ENCODE measurements around the gene CIAO2A.
A peak's percentile ranks its signal among the peaks of the same experiment; 100 is the strongest.
"Not testable (repeated sequence)": the region's sequence is repeated elsewhere in the genome, so short reads cannot be mapped to it uniquely, and the experiment has no call there.

Gene CIAO2A

DNA sequence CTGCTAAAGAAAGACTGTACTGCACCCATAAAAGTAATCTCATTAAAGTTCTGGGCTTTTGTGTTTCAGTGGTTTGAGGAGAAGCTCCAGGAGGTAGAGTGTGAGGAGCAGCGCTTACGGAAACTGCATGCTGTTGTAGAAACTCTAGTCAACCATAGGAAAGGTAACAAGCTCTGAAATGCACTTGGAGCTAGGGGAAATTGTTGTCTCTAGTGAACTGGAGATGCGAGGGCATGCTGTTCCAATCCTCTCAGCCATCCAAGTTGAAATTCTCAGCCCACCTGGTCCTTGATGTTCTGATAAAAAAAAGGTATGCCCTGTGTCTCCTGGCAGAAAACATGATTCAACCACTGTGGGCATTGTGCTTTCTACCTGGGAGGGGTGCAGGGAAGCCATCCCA is 36.5 kb upstream of the CIAO2A start:
- Histone ChIP-seq H3K9me3 (ENCODE audit: control insufficient read depth, low read length) (no peaks in the 10 kb centered on the region), H3K4me3 (ENCODE audit: low read length) (no peak overlapping the region), H3K9ac (ENCODE audit: low read length) (no peak overlapping the region), H3K36me3 (ENCODE audit: control insufficient read depth, insufficient read depth, low read length, severe bottlenecking) (peaks cover 90% of the 10 kb centered on the region), H3K27me3 (replicated peaks; ENCODE audit: control insufficient read depth, insufficient read depth, low read length) (no peaks in the 10 kb centered on the region), H3K4me1 (ENCODE audit: control insufficient read depth, insufficient read depth, low read length) (peaks cover 11% of the 10 kb centered on the region)
- no peak for DNase-seq (ENCODE audit: low read depth)

DNA sequence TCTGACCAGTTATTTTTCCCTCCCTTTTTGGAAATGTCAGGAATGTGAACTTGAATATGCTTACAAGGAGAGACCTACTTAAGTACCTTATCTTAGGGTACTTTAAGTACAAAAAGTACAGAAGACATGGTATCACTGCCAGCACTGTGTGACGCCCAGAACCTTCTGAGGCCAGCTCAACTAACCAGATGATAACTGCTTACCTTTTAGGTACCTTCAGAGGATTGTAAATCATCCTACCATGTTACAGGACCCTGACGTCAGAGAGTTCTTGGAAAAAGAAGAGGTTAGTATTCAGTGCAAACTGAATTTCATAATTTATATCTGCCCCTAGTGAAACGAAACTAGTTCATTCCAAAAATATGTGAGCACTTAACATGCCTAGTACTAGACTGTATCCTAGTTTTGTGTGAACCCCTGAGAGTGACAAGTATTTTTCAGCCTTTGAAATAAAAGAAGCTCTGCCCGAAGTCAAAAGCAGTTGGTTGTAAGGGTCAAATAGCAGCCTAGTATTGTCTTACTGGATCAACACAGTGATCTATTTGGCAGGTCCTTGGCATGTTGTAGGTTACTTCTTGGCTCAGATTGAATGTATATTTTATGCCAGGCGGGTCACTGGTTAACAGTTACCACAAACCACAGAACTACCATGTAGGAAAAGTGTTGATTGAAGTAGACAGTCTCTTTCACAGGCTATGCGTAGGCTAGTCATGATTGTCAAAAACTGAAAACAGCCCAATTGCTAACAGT is 34.1 kb upstream of the CIAO2A start:
- H3K9ac ChIP-seq (ENCODE audit: low read length): no peak overlapping the region
- no peak for DNase-seq (ENCODE audit: low read depth)
- peaks cover 94% of the 10 kb centered on the region for H3K36me3 ChIP-seq (ENCODE audit: control insufficient read depth, insufficient read depth, low read length, severe bottlenecking)
- H3K27me3 ChIP-seq (replicated peaks; ENCODE audit: control insufficient read depth, insufficient read depth, low read length): no peaks in the 10 kb centered on the region
- H3K4me3 ChIP-seq (ENCODE audit: low read length): no peak overlapping the region
- no peaks in the 10 kb centered on the region for H3K9me3 ChIP-seq (ENCODE audit: control insufficient read depth, low read length)
- H3K4me1 ChIP-seq (ENCODE audit: control insufficient read depth, insufficient read depth, low read length): peaks cover 4% of the 10 kb centered on the region

DNA sequence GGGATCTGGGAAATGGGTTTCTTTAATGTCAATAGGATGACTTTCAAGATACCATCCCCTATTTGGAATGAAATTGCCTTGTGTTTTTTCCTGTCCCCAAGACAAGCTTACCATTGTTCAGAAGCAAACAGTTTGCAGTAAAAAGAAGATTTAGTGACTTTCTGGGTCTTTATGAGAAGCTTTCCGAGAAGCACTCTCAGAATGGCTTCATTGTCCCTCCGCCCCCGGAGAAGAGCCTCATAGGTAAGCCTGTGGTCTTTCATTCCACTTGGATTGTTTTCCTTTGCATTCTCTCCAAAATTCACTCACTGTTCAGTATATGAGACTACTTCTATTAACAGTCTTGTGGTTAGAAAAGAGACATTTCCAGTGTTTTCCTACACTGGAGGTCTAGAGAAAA is 32.3 kb upstream of the CIAO2A start:
- peaks cover 94% of the 10 kb centered on the region for H3K36me3 ChIP-seq (ENCODE audit: control insufficient read depth, insufficient read depth, low read length, severe bottlenecking)
- H3K4me1 ChIP-seq (ENCODE audit: control insufficient read depth, insufficient read depth, low read length): peaks cover 4% of the 10 kb centered on the region
- no peak overlapping the region for H3K9ac ChIP-seq (ENCODE audit: low read length)
- H3K27me3 ChIP-seq (replicated peaks; ENCODE audit: control insufficient read depth, insufficient read depth, low read length): no peaks in the 10 kb centered on the region
- no peak for DNase-seq (ENCODE audit: low read depth)
- H3K4me3 ChIP-seq (ENCODE audit: low read length): no peak overlapping the region
- no peaks in the 10 kb centered on the region for H3K9me3 ChIP-seq (ENCODE audit: control insufficient read depth, low read length)

DNA sequence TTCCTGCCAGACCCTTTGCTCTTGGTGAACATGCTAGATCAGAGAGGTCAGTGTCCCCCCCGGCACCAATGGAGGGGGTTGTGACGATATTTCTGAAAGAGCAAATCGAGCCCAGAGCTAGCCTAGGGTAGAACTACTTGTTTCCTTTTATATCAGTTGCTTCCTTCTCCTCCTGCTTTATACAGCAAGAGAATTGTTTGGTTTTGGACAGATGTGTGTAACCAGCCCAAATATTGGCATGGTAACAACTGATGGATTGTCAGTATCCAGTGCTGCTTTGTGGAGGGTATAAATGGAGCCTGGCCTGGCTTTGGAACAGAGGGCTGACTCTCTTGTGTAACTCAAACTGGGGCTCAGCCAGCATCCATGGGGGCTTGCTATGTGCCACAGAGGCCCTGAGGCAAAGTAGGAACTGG is 29.3 kb upstream of the CIAO2A start:
- Histone ChIP-seq H3K36me3 (ENCODE audit: control insufficient read depth, insufficient read depth, low read length, severe bottlenecking) (peaks cover 93% of the 10 kb centered on the region), H3K9ac (ENCODE audit: low read length) (no peak overlapping the region)

DNA sequence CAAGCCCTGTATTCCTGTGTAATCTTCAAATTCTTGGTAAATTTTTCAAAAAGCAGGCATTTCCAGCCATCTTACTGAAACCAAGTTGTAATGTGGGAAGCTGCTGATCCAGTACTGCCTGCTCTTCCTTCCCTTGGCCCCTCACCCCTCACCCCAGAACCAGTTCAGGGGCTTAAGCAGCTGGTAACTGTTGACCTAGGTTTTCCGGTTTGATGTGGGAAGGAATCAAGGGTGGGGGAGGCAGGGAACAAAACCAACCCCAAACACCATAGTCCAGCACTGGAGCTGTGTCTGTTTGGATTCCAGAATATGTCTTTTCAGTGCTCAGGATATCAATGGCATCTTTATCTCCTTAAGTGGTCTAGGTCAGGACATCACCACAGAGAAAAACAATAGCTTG is 28.8 kb upstream of the CIAO2A start:
- DNase-seq (ENCODE audit: low read depth): no peak
- H3K9me3 ChIP-seq (ENCODE audit: control insufficient read depth, low read length): no peaks in the 10 kb centered on the region
- H3K9ac ChIP-seq (ENCODE audit: low read length): no peak overlapping the region
- H3K27me3 ChIP-seq (replicated peaks; ENCODE audit: control insufficient read depth, insufficient read depth, low read length): no peaks in the 10 kb centered on the region
- H3K4me1 ChIP-seq (ENCODE audit: control insufficient read depth, insufficient read depth, low read length): peaks cover 4% of the 10 kb centered on the region
- H3K4me3 ChIP-seq (ENCODE audit: low read length): no peak overlapping the region
- peaks cover 93% of the 10 kb centered on the region for H3K36me3 ChIP-seq (ENCODE audit: control insufficient read depth, insufficient read depth, low read length, severe bottlenecking)

More for the DNA sequence above, 29.3 kb upstream of the CIAO2A start:
- H3K4me1 ChIP-seq (ENCODE audit: control insufficient read depth, insufficient read depth, low read length): peaks cover 4% of the 10 kb centered on the region
- peak; percentile 71 for DNase-seq (ENCODE audit: low read depth)
- H3K4me3 ChIP-seq (ENCODE audit: low read length): no peak overlapping the region
- H3K9me3 ChIP-seq (ENCODE audit: control insufficient read depth, low read length): no peaks in the 10 kb centered on the region
- no peaks in the 10 kb centered on the region for H3K27me3 ChIP-seq (replicated peaks; ENCODE audit: control insufficient read depth, insufficient read depth, low read length)

DNA sequence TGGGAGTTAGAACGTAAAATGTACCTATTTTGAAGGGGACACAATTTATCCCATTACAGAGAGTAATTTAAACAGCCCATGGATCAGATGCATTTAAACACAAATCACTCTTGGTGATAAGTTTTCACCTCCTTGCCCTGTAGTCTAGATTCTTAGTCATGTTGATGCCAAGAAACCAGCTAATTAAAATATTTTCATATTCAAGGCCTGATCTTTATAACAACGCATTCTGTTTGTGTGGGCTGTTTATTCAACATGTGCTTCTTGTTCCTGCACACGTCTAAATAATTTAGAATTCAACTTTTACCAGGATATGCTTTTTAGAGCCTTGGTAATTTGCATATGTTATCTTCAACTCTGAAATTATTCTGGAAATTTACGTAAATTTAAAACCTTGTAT is 28.0 kb upstream of the CIAO2A start:
- Histone ChIP-seq H3K36me3 (ENCODE audit: control insufficient read depth, insufficient read depth, low read length, severe bottlenecking) (peaks cover 91% of the 10 kb centered on the region), H3K9ac (ENCODE audit: low read length) (no peak overlapping the region), H3K27me3 (replicated peaks; ENCODE audit: control insufficient read depth, insufficient read depth, low read length) (no peaks in the 10 kb centered on the region), H3K4me3 (ENCODE audit: low read length) (no peak overlapping the region), H3K4me1 (ENCODE audit: control insufficient read depth, insufficient read depth, low read length) (peaks cover 8% of the 10 kb centered on the region), H3K9me3 (ENCODE audit: control insufficient read depth, low read length) (no peaks in the 10 kb centered on the region)
- no peak for DNase-seq (ENCODE audit: low read depth)

DNA sequence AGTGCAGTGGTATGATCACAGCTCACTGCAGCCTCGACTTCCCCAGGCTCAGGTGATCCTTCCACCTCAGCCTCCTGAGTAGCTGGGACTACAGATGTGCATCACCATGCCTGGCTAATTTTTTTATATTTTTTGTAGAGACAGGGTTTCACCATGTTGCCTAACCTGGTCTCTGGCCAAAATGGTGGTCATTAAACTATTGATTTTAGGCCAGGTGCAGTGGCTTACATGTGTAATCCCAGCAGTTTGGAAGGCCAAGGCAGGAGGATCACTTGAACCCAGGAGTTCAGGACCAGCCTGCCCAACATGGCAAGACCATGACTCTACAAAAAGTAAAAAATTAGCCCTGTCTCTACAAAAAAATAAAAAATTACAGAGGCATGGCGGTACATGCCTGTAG is 26.7 kb upstream of the CIAO2A start:
- H3K4me1 ChIP-seq (ENCODE audit: control insufficient read depth, insufficient read depth, low read length): peaks cover 21% of the 10 kb centered on the region
- not testable (repeated sequence) for H3K27me3 ChIP-seq (replicated peaks; ENCODE audit: control insufficient read depth, insufficient read depth, low read length); H3K4me3 ChIP-seq (ENCODE audit: low read length); DNase-seq (ENCODE audit: low read depth); H3K9ac ChIP-seq (ENCODE audit: low read length); H3K9me3 ChIP-seq (ENCODE audit: control insufficient read depth, low read length)
- H3K36me3 ChIP-seq (ENCODE audit: control insufficient read depth, insufficient read depth, low read length, severe bottlenecking): peaks cover 91% of the 10 kb centered on the region

DNA sequence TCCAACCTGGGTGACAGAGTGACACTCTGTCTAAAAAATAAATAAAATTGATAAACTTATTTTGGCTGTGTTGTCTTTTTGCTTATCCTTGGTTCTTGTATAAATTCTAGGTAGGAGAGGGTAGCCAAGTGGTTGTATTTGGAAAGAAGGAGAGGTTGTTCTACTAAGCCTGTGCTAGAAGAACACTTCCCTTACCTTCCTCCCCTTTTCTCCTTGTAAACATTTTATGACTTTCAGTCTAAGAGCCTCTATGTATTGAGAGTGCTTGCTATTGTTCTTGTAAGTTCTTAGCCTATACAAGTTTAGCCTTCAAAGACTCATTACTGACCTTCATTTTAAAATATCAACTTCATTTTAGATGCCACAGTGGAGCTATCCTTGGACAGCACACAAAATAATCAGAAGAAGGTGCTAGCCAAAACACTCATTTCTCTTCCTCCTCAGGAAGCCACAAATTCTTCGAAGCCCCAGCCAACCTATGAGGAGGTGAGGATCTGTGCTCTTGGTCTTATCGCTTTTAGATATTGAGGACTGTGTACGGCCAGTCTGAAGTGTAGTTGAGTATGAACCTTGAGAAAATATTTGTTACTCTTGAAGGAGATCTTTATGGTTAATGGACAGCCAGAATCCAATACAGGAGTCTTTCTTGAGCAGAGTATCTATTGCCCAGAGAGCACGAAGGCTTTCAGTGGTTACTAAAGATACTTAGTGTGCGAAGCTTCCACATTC is 24.3 kb upstream of the CIAO2A start:
- H3K27me3 ChIP-seq (replicated peaks; ENCODE audit: control insufficient read depth, insufficient read depth, low read length): no peaks in the 10 kb centered on the region
- H3K4me3 ChIP-seq (ENCODE audit: low read length): no peak overlapping the region
- H3K4me1 ChIP-seq (ENCODE audit: control insufficient read depth, insufficient read depth, low read length): peaks cover 31% of the 10 kb centered on the region
- DNase-seq (ENCODE audit: low read depth): no peak
- H3K9ac ChIP-seq (ENCODE audit: low read length): no peak overlapping the region
- H3K36me3 ChIP-seq (ENCODE audit: control insufficient read depth, insufficient read depth, low read length, severe bottlenecking): peaks cover 89% of the 10 kb centered on the region
- no peaks in the 10 kb centered on the region for H3K9me3 ChIP-seq (ENCODE audit: control insufficient read depth, low read length)

DNA sequence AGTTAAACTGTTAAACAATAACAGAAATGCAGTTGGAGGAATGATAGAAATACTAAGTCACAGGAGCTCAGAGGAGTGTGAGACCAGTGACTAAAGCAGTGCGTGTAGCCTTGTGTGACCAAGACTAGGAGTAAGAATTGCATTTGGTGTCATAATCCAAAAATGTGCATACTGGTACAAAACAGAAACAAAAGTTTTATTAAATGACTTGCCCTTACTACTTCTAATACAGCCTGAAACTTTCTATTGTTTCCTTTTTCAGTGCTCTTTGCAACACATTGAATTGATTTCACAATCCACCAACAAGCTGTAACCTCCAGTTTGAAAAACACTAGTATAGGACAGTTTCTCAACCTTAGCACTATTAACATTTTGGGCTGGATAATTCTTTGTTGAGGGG is 19.3 kb upstream of the CIAO2A start:
- Histone ChIP-seq H3K4me3 (ENCODE audit: low read length) (peak overlapping the region; percentile 54), H3K36me3 (ENCODE audit: control insufficient read depth, insufficient read depth, low read length, severe bottlenecking) (peaks cover 41% of the 10 kb centered on the region), H3K4me1 (ENCODE audit: control insufficient read depth, insufficient read depth, low read length) (peaks cover 53% of the 10 kb centered on the region), H3K27me3 (replicated peaks; ENCODE audit: control insufficient read depth, insufficient read depth, low read length) (no peaks in the 10 kb centered on the region), H3K9me3 (ENCODE audit: control insufficient read depth, low read length) (no peaks in the 10 kb centered on the region), H3K9ac (ENCODE audit: low read length) (peak overlapping the region; percentile 79)
- DNase-seq (ENCODE audit: low read depth): peak; percentile 78

DNA sequence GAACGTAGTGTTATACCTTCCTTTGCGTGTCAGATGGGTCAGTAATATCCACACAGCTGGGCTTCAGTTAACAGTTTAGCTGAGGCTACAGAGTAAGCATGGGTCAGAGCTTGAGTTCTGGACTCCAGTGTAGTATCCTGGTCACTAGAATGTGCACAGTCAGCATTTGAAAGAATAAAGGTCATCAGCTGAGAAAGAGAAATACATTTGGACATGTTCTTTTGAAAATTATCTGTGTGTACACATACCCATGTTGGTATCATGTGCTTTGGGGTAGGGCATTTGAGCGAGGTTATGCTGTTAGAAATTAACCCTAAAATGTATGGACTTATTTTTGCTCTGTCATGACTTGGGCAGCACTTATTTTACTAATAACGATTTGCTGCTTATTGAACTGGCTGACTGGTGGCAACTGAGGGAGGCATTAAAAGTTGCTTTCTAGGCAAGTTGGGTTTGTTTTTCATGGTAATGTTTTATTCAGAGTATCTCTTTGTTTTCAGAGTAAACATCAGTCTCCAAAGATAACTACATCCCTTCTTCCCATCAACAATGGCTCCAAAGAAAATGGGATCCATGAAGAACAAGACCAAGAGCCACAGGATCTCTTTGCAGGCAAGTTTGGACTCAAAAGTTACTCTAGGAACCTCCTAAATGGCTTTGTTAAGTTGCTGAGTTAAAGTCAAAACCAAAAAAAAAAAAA is 18.6 kb upstream of the CIAO2A start:
- Histone ChIP-seq H3K4me1 (ENCODE audit: control insufficient read depth, insufficient read depth, low read length) (peaks cover 58% of the 10 kb centered on the region), H3K9ac (ENCODE audit: low read length) (peak overlapping the region; percentile 79), H3K27me3 (replicated peaks; ENCODE audit: control insufficient read depth, insufficient read depth, low read length) (no peaks in the 10 kb centered on the region), H3K36me3 (ENCODE audit: control insufficient read depth, insufficient read depth, low read length, severe bottlenecking) (peaks cover 35% of the 10 kb centered on the region), H3K9me3 (ENCODE audit: control insufficient read depth, low read length) (no peaks in the 10 kb centered on the region), H3K4me3 (ENCODE audit: low read length) (peak overlapping the region; percentile 54)
- DNase-seq (ENCODE audit: low read depth): no peak

DNA sequence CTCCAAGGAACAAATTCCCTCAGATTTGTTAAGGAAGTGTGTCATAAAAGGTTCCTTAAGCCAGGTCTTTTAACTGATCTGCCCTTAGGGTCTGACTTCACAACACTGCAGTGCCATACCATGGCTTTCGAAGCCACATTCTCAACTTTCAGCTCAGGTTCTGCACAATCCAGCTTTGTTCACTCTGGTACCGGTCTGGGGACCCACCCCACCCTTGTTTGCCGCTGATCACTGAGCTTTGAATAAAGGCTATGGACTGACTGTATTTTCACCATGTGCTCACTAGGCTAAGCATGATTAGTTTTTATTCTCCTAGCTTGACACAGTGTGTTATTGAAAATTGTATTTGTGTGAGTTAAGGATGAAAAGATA is 18.0 kb upstream of the CIAO2A start:
- Histone ChIP-seq H3K9me3 (ENCODE audit: control insufficient read depth, low read length) (no peaks in the 10 kb centered on the region), H3K27me3 (replicated peaks; ENCODE audit: control insufficient read depth, insufficient read depth, low read length) (no peaks in the 10 kb centered on the region), H3K36me3 (ENCODE audit: control insufficient read depth, insufficient read depth, low read length, severe bottlenecking) (peaks cover 31% of the 10 kb centered on the region), H3K4me3 (ENCODE audit: low read length) (no peak overlapping the region), H3K9ac (ENCODE audit: low read length) (peak overlapping the region; percentile 79), H3K4me1 (ENCODE audit: control insufficient read depth, insufficient read depth, low read length) (peaks cover 60% of the 10 kb centered on the region)
- no peak for DNase-seq (ENCODE audit: low read depth)
